Measurements from ENCODE around the gene LAMTOR5.

- TF ChIP-seq HDGF (IDR thresholded peaks at IDR 0.05; ENCODE audit: borderline replicate concordance) (no peak), FOXM1 (IDR thresholded peaks at IDR 0.05; ENCODE audit: borderline replicate concordance) (no peak), SUZ12 (IDR thresholded peaks at IDR 0.05) (no peak), ZNF384 (IDR thresholded peaks at IDR 0.05) (no peak), LEF1 (IDR thresholded peaks at IDR 0.05; ENCODE audit: borderline replicate concordance) (no peak), TARDBP (IDR thresholded peaks at IDR 0.05) (no peak), FOXA1 (IDR thresholded peaks at IDR 0.05) (no peak), SP1 (IDR thresholded peaks at IDR 0.05) (no peak), ELF4 (IDR thresholded peaks at IDR 0.05) (no peak), BHLHE40 (IDR thresholded peaks at IDR 0.05; ENCODE audit: borderline replicate concordance) (no peak)
Observed at GRCh38 chr1:110434946-110435345, 27.5 kb upstream of the LAMTOR5 start.

All from HEK293T (cell line).